Measurements from ENCODE around the gene GTPBP8. TPM values are rescaled to one million over a fixed set of nuclear protein-coding genes. Genes with fewer than 3 reads are reported as not detected.

GTPBP8 gene
- polyA plus RNA-seq, 1 experiment = 17.3 TPM

DNA sequence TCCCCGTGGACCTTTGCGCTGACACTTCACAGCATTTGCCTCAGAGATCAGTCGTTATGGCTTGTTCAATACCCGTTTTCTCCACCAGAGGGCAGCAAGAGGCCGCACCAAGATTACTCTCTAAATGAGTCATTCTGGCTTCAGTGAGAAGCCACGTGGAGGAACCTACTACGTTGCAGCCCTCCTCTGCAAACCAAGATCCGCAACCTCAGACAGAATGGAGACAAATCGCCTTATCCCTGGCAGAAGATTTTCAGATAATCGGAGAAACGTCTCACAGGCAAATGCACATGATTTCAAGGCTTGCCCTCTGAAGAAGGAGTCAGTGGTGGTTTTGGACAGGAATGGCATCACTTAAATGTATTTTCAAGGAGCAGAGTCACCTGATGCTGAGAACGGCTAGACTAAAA lies 60.5 kb downstream of the GTPBP8 start:
- Histone ChIP-seq H3K9me3 (ENCODE audit: control insufficient read depth, insufficient read depth, low read length) (peaks cover 2% of the 10 kb centered on the region; the same call in 1 of the 2 replicates), H3K4me3 (ENCODE audit: low read depth, low read length) (no peak overlapping the region), H3K27me3 (ENCODE audit: control insufficient read depth, insufficient read depth, low read length) (no peaks in the 10 kb centered on the region), H3K27ac (ENCODE audit: low read depth, low read length) (no peak overlapping the region)
- ChIA-PET CTCF (interaction anchor here (0.6 to 8.1 kb wide), 10 partner anchors 10 to 526 kb away, joined by 3 to 78 read pairs (median 3); no protein-coding TSS in a partner anchor), POLR2A (no interaction called here)
- peak; percentile 53 for DNase-seq (ENCODE audit: low read depth, low spot score)
- TF ChIP-seq, protein P1, sequence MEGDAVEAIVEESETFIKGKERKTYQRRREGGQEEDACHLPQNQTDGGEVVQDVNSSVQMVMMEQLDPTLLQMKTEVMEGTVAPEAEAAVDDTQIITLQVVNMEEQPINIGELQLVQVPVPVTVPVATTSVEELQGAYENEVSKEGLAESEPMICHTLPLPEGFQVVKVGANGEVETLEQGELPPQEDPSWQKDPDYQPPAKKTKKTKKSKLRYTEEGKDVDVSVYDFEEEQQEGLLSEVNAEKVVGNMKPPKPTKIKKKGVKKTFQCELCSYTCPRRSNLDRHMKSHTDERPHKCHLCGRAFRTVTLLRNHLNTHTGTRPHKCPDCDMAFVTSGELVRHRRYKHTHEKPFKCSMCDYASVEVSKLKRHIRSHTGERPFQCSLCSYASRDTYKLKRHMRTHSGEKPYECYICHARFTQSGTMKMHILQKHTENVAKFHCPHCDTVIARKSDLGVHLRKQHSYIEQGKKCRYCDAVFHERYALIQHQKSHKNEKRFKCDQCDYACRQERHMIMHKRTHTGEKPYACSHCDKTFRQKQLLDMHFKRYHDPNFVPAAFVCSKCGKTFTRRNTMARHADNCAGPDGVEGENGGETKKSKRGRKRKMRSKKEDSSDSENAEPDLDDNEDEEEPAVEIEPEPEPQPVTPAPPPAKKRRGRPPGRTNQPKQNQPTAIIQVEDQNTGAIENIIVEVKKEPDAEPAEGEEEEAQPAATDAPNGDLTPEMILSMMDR (IDR thresholded peaks at IDR 0.05; ENCODE audit: low read depth, low read length) = peak; percentile 83

Other genes starting within 250 kb of the GTPBP8 start
- gene CD200R1L, start 144.1 kb upstream of the GTPBP8 start, polyA plus RNA-seq (2011; rRNA removed) = not detected in 2 replicates
- gene CD200R1, start 15.9 kb upstream of the GTPBP8 start, polyA plus RNA-seq (2011; rRNA removed) = not detected in 2 replicates
- 11.2 and 13.4 TPM in 2 replicates for gene BOC, start 220.6 kb downstream of the GTPBP8 start, polyA plus RNA-seq (2011; rRNA removed)